HG03280 (cell line): ENCODE data around the gene CDK5RAP2.
"Not testable (repeated sequence)": the region's sequence is repeated elsewhere in the genome, so short reads cannot be mapped to it uniquely, and the experiment has no call there.

Experiments used
- ATAC-seq: cut with Tn5 transposase; IDR thresholded peaks from one replicate; pipeline ENCODE4 v1.9.1; 2021; ENCODE audit warnings: mild to moderate bottlenecking, moderate library complexity; ENCODE audit not compliant: unreplicated experiment

Gene CDK5RAP2

GRCh38 chr9:120580051-120580896 lies at the start of gene CDK5RAP2:
Gene CDK5RAP2 (minus strand): TSS chr9:120580167. CDS start chr9:120579978, 189 bp downstream.
- peak; percentile 92 for ATAC-seq

DNA sequence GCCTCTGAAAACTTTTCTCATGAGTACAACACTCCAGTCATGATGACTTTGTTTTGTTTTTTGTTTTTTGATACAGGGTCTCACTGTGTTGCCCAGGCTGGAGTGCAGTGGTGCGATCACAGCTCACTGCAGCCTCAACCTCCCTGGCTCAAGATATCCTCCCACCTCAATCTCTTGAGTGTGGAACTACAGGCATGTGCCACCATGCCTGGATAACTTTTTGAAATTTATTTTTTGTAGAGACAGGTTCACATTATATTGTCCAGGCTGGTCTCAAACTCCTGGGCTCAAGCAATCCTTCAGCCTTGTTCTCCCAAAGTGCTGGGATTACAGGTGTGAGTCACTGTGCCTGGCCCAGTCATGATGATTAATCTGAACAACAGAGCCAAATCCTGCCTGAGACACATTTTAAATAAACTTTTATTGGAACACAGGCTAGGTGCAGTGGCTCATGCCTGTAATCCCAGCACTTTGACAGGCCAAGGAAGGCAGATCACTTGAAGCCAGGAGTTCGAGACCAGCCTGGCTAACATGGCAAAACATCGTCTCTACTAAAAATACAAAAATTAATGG lies 49.0 kb upstream of the CDK5RAP2 start:
- not testable (repeated sequence) for ATAC-seq

GRCh38 chr9:120628207-120628924 lies 48.4 kb upstream of the CDK5RAP2 start:
- no peak for ATAC-seq

- ATAC-seq = no peak
These were observed 47.1 kb upstream of the CDK5RAP2 start for GRCh38 chr9:120627073-120627472.

DNA sequence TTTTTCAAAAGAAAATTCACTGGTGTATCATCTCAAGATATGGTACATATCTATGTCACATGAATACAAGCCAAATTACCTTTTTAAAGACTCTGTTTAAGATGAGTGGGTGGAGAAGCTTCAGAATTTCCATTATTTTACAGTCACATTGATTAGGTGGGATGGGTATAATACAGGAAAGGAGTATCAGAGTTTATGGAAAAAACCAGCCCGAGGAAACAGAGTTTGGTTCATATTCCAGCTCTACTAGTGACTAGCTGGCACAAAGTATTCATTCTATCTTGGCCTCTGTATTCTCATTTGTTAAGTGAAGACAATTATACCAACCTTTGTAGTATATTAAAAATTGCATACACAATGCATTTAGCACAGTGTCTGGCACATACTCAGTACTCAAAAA lies 46.5 kb upstream of the CDK5RAP2 start:
- no peak for ATAC-seq

- no peak for ATAC-seq
These were observed 45.3 kb upstream of the CDK5RAP2 start for GRCh38 chr9:120625222-120625621.

GRCh38 chr9:120622790-120623189 lies 42.8 kb upstream of the CDK5RAP2 start:
- no peak for ATAC-seq

DNA sequence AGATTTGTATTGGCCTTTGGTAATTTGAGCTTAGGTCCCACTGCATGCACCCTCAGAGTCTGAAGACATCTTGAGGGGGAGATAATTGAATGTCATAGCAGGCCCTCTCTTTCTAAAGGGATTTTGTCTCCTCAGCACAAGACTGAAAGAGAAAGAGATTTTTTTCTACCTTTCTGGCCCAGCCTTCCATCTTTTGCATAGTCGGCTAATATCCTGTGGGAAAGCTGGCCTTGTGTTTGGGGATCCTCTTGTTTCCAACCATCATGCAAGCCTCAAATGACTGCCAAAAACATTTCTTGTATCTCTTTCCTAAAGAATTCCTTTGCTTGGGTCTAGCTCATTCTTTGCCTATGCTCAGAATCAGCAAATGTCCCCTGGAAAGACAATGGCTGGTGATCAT lies 42.0 kb upstream of the CDK5RAP2 start:
- ATAC-seq = no peak

GRCh38 chr9:120619751-120620655 lies 40.0 kb upstream of the CDK5RAP2 start:
- ATAC-seq = no peak

- no peak for ATAC-seq
These were observed 37.3 kb upstream of the CDK5RAP2 start for GRCh38 chr9:120616966-120617935.

DNA sequence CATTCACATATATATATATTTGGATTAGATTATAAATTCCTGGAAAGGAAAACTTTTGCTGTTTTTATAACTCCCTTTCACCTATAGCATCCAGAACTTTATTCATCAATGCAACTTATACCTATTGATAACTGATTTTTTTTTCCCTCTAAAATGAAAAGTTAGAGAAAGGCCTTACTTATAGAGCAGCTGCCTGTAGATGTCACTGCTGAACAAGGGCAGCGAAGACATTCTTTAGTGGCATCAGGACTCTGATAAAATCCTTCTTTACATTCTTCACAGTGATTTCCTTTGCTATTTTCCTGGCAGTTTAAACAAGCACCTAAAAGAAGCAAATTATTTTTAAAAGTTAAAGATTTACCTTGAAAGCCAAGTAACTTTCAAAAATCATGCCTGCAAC lies 32.3 kb upstream of the CDK5RAP2 start:
- no peak for ATAC-seq

- ATAC-seq = no peak
These were observed 31.7 kb upstream of the CDK5RAP2 start for GRCh38 chr9:120611690-120612068.

GRCh38 chr9:120610975-120611689 lies 31.2 kb upstream of the CDK5RAP2 start:
- no peak for ATAC-seq

- no peak for ATAC-seq
These were observed 29.7 kb upstream of the CDK5RAP2 start for GRCh38 chr9:120609636-120610035.

DNA sequence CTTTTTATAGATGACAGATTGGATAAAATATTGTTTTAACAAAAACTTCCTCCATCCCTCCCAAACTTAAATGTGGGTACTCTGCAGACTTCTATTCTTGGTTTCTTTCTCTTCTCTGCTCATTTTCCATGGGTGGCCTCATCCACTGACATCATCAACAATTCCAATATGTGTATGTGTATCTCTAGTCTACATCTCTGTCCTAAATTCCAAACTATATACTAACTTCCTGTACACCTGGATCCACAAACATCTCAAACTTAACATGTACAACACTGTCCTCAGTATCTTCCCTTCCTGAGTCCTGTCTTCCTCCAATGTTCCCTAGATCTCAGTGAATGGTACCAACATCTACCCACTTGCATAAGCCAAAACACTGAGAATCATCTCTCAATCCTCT lies 28.5 kb upstream of the CDK5RAP2 start:
- no peak for ATAC-seq

- ATAC-seq = no peak
These were observed 23.6 kb upstream of the CDK5RAP2 start for GRCh38 chr9:120603591-120603990.

- no peak for ATAC-seq
These were observed 23.0 kb upstream of the CDK5RAP2 start for GRCh38 chr9:120603010-120603409.

DNA sequence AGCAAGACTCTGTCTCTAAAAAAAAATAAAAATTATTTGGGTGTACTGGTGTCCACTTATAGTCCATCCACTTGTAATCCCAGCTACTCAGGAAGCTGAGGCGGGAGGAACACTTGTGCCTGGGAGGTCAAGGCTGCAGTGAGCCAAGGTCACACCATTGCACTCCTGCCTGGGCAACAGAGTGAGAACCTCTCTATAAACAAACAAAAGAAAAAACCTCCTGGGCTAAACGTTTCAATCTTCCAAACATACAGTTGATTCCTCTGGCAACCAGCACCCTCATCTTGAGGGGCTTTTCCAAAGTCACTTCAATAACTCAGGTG lies 13.9 kb upstream of the CDK5RAP2 start:
- ATAC-seq = no peak

- ATAC-seq = no peak
These were observed 13.4 kb upstream of the CDK5RAP2 start for GRCh38 chr9:120593250-120593954.
